ENCODE data around the gene TADA1.

DNA sequence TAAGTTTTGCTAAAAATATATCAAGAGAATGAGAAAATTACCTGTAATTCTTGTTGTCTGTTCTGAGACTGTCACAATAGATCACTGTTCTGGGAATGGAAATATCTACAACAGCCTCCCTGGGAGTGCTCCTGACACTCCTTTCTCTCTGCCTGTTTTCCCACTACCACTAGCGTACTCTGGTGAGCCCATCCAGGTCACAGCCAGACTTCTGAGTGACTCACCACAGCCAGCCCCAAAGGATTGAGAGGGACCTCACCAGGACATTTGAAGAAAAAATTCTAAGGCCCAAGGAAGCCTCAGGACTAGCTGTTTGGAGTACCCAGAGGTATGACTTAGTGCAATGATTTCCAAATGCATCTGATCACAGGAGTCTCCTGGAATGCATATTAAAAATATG is 39.0 kb upstream of the TADA1 start:
- no peak for TF ChIP-seq POLR2A (IDR thresholded peaks at IDR 0.05)
- TF ChIP-seq, protein P1, sequence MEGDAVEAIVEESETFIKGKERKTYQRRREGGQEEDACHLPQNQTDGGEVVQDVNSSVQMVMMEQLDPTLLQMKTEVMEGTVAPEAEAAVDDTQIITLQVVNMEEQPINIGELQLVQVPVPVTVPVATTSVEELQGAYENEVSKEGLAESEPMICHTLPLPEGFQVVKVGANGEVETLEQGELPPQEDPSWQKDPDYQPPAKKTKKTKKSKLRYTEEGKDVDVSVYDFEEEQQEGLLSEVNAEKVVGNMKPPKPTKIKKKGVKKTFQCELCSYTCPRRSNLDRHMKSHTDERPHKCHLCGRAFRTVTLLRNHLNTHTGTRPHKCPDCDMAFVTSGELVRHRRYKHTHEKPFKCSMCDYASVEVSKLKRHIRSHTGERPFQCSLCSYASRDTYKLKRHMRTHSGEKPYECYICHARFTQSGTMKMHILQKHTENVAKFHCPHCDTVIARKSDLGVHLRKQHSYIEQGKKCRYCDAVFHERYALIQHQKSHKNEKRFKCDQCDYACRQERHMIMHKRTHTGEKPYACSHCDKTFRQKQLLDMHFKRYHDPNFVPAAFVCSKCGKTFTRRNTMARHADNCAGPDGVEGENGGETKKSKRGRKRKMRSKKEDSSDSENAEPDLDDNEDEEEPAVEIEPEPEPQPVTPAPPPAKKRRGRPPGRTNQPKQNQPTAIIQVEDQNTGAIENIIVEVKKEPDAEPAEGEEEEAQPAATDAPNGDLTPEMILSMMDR (IDR thresholded peaks at IDR 0.05) = no peak

Measured in right lobe of liver (tissue), 4 donors.